ENCODE data around the gene ZBTB42. TPM values are rescaled to one million over a fixed set of nuclear protein-coding genes. Genes with fewer than 3 reads are reported as not detected.

The ZBTB42 gene
- total and polyA plus RNA-seq, 2 of the 13 experiments (the other 11 are each of a cell fraction or from before 2014, with no cell fraction given): 2.8 to 4.2 TPM

DNA sequence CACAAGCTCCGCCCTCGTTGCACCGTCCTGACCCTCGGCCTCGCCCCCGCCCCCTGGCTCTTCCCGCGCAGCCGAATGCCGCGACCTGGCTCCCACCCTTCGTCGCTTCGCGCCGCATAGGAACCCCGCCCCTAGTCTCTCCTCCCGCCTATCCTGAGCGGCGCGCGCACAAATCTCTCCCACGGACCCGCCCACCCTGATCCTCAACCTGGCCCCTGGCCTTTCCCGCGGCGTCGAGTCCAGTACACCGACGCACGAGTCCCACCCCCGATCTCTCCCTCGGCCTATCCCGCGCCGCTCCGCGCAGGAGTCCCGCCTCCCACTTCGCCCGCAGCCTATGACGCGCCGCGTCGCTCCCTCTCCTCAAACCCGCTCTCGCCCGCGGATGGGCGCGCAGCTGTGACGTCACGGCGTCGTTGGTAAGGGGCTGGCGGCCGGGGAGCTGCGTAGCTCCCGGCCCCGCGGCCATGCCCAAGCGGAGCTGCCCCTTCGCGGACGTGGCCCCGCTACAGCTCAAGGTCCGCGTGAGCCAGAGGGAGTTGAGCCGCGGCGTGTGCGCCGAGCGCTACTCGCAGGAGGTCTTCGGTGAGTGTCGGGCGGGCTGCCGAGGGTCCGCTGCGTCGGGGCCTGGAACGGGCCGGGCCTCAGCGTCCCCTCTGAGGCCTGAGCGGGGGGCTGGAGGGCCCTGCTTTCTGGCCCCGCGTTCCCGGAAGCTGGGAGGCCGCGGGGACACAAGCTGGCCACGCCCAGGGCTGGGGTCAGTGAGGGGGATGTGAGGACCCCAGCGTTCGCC lies 48.0 kb upstream of the ZBTB42 start, which contains the start of gene SIVA1 (continued):
- TF ChIP-seq, protein P1, sequence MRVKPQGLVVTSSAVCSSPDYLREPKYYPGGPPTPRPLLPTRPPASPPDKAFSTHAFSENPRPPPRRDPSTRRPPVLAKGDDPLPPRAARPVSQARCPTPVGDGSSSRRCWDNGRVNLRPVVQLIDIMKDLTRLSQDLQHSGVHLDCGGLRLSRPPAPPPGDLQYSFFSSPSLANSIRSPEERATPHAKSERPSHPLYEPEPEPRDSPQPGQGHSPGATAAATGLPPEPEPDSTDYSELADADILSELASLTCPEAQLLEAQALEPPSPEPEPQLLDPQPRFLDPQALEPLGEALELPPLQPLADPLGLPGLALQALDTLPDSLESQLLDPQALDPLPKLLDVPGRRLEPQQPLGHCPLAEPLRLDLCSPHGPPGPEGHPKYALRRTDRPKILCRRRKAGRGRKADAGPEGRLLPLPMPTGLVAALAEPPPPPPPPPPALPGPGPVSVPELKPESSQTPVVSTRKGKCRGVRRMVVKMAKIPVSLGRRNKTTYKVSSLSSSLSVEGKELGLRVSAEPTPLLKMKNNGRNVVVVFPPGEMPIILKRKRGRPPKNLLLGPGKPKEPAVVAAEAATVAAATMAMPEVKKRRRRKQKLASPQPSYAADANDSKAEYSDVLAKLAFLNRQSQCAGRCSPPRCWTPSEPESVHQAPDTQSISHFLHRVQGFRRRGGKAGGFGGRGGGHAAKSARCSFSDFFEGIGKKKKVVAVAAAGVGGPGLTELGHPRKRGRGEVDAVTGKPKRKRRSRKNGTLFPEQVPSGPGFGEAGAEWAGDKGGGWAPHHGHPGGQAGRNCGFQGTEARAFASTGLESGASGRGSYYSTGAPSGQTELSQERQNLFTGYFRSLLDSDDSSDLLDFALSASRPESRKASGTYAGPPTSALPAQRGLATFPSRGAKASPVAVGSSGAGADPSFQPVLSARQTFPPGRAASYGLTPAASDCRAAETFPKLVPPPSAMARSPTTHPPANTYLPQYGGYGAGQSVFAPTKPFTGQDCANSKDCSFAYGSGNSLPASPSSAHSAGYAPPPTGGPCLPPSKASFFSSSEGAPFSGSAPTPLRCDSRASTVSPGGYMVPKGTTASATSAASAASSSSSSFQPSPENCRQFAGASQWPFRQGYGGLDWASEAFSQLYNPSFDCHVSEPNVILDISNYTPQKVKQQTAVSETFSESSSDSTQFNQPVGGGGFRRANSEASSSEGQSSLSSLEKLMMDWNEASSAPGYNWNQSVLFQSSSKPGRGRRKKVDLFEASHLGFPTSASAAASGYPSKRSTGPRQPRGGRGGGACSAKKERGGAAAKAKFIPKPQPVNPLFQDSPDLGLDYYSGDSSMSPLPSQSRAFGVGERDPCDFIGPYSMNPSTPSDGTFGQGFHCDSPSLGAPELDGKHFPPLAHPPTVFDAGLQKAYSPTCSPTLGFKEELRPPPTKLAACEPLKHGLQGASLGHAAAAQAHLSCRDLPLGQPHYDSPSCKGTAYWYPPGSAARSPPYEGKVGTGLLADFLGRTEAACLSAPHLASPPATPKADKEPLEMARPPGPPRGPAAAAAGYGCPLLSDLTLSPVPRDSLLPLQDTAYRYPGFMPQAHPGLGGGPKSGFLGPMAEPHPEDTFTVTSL (CRISPR knock-in tag; IDR thresholded peaks at IDR 0.05; ENCODE audit: borderline replicate concordance): 0 out of 2 replicates have a peak, but pooled peaks have one; percentile 22
- TF ChIP-seq HNRNPH1 (optimal IDR thresholded peaks at IDR 0.05; ENCODE audit: low read depth, low read length): peak; percentile 87
- peak; percentile 59; the same call in 1 of the 2 replicates for TF ChIP-seq ZFP82 (CRISPR knock-in tag; IDR thresholded peaks at IDR 0.05; ENCODE audit: borderline replicate concordance)
- TF ChIP-seq ZNF766 (CRISPR knock-in tag; IDR thresholded peaks at IDR 0.05; ENCODE audit: borderline replicate concordance): peak; percentile 22; the same call in 1 of the 2 replicates
- no peak for TF ChIP-seq TOPORS (CRISPR knock-in tag; IDR thresholded peaks at IDR 0.05)
- peak; percentile 88 for TF ChIP-seq MEIS1 (CRISPR knock-in tag; IDR thresholded peaks at IDR 0.05; ENCODE audit: borderline replicate concordance)
- peak; percentile 36; the same call in 1 of the 2 replicates for TF ChIP-seq BCL3 (CRISPR knock-in tag; IDR thresholded peaks at IDR 0.05)
- TF ChIP-seq NONO (IDR thresholded peaks at IDR 0.05): no peak
- peak; percentile 96 for TF ChIP-seq NONO (CRISPR knock-in tag; conservative IDR thresholded peaks at IDR 0.05)
- peak; percentile 45; the same call in 1 of the 2 replicates for TF ChIP-seq ZNF276 (CRISPR knock-in tag; IDR thresholded peaks at IDR 0.05; ENCODE audit: low read depth)
- TF ChIP-seq ZFYVE20 (CRISPR knock-in tag; IDR thresholded peaks at IDR 0.05; ENCODE audit: borderline replicate concordance, low read depth): peak; percentile 92; the same call in 1 of the 2 replicates
- TF ChIP-seq NFYB (CRISPR knock-in tag; IDR thresholded peaks at IDR 0.05): peak; percentile 92
- peak; percentile 89 for TF ChIP-seq GABPB1 (CRISPR knock-in tag; IDR thresholded peaks at IDR 0.05)
- TF ChIP-seq PHB2 (IDR thresholded peaks at IDR 0.05; ENCODE audit: partially characterized antibody): no peak
- TF ChIP-seq, protein P2, sequence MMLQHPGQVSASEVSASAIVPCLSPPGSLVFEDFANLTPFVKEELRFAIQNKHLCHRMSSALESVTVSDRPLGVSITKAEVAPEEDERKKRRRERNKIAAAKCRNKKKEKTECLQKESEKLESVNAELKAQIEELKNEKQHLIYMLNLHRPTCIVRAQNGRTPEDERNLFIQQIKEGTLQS (CRISPR knock-in tag; IDR thresholded peaks at IDR 0.05): peak; percentile 27; the same call in 1 of the 2 replicates
- no peak for TF ChIP-seq ZNF7 (CRISPR knock-in tag; IDR thresholded peaks at IDR 0.05)
- TF ChIP-seq ZNF44 (CRISPR knock-in tag; IDR thresholded peaks at IDR 0.05): peak; percentile 67; the same call in 1 of the 2 replicates
- no peak for TF ChIP-seq ZNF580 (CRISPR knock-in tag; IDR thresholded peaks at IDR 0.05; ENCODE audit: borderline replicate concordance, low read depth)
- peak in 1 of 2 experiments; percentile 40; a peak in 2 of 4 replicates for TF ChIP-seq KLF16 (CRISPR knock-in tag; IDR thresholded peaks at IDR 0.05)

All from HepG2 (cell line).